K562 (cell line): ENCODE results near the gene CLDN15.
"Not testable (repeated sequence)": the region's sequence is repeated elsewhere in the genome, so short reads cannot be mapped to it uniquely, and the experiment has no call there.

Source experiments
- MEF2D ChIP-seq: conservative IDR thresholded peaks from 2 replicates; pipeline ENCODE4 v1.6.1; 2016; ENCODE audit warnings: low read depth, missing genetic modification characterization, missing compliant biosample characterization
- ZNF3 ChIP-seq: fragments of 250-450 bp; sonication (Bioruptor Pico); IDR thresholded peaks from 2 replicates; pipeline ENCODE4 v1.5.0; 2021; ENCODE audit warnings: mild to moderate bottlenecking, moderate library complexity
- TF ChIP-seq, protein P1 (sequence below): IDR thresholded peaks from 3 replicates; pipeline ENCODE4 v1.6.1; 2011; ENCODE audit warnings: borderline replicate concordance, mild to moderate bottlenecking, moderate library complexity; ENCODE audit not compliant: insufficient read length; ENCODE audit errors: extremely low read depth

DNA sequence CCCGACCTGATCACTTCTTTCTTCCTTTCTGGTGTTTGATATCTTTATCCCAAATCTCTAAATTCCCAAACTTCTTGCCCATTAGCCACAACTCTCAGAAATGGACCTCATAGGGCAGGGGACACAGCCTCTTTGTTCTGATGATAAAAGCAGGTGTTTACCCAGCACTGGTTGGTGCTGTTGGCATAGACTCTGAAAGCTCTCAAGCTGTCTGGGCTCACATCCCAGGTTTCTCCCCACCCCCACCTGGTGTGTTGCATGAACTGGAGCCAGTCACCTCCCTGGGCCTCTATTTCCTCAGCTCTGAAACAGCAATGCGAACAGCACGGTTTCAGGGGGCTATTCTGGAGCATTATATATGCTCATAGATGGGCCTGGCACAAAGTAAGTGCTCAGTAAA, 48.3 kb upstream of the CLDN15 start:
- not testable (repeated sequence) for TF ChIP-seq ZNF3 (CRISPR knock-in tag); MEF2D (tag)
- TF ChIP-seq, protein P1, sequence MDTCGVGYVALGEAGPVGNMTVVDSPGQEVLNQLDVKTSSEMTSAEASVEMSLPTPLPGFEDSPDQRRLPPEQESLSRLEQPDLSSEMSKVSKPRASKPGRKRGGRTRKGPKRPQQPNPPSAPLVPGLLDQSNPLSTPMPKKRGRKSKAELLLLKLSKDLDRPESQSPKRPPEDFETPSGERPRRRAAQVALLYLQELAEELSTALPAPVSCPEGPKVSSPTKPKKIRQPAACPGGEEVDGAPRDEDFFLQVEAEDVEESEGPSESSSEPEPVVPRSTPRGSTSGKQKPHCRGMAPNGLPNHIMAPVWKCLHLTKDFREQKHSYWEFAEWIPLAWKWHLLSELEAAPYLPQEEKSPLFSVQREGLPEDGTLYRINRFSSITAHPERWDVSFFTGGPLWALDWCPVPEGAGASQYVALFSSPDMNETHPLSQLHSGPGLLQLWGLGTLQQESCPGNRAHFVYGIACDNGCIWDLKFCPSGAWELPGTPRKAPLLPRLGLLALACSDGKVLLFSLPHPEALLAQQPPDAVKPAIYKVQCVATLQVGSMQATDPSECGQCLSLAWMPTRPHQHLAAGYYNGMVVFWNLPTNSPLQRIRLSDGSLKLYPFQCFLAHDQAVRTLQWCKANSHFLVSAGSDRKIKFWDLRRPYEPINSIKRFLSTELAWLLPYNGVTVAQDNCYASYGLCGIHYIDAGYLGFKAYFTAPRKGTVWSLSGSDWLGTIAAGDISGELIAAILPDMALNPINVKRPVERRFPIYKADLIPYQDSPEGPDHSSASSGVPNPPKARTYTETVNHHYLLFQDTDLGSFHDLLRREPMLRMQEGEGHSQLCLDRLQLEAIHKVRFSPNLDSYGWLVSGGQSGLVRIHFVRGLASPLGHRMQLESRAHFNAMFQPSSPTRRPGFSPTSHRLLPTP: not testable (repeated sequence)
